H1 (cell line): ENCODE results near the gene RALGAPA2. TPM values are rescaled to one million over a fixed set of nuclear protein-coding genes. Genes with fewer than 3 reads are reported as not detected.

Source experiments
- ATF2 ChIP-seq: IDR thresholded peaks from 2 replicates; pipeline ENCODE4 v1.6.1; 2012; ENCODE audit warnings: low read length, inconsistent platforms
- CHD7 ChIP-seq: fragments of 300-600 bp; sonication (generic); IDR thresholded peaks from 2 replicates; pipeline ENCODE4 v1.7.1; 2012; ENCODE audit warnings: low read length, moderate library complexity, mild to moderate bottlenecking, inconsistent platforms; ENCODE audit not compliant: insufficient replicate concordance
- E2F6 ChIP-seq: IDR thresholded peaks from 2 replicates; pipeline ENCODE4 v1.6.1; 2012; ENCODE audit warnings: inconsistent platforms
- KDM1A ChIP-seq: fragments of 200-600, 300-600 bp; sonication (generic); IDR thresholded peaks from 2 replicates; pipeline ENCODE4 v1.7.1; 2016; ENCODE audit warnings: mild to moderate bottlenecking, low read length, borderline replicate concordance
- NRF1 ChIP-seq: IDR thresholded peaks from 2 replicates; pipeline ENCODE4 v1.6.1; 2011; ENCODE audit warnings: mild to moderate bottlenecking, low read depth, low read length, improper control_type of control experiment
- TAF7 ChIP-seq: optimal IDR thresholded peaks from 2 replicates; pipeline ENCODE3; 2011; ENCODE audit warnings: low read depth, mild to moderate bottlenecking, inconsistent platforms, low read length, moderate library complexity, borderline replicate concordance
- TBP ChIP-seq: IDR thresholded peaks from 2 replicates; pipeline ENCODE4 v1.6.1; 2011; ENCODE audit warnings: low read depth, low read length, improper control_type of control experiment
- polyA plus RNA-seq, 7 experiments: library from polyadenylated mRNA; depleted of rRNA in 3 of 7; stranded (reverse) in 5 of 7; unstranded in 2 of 7; fragments of >200 nt in 5 of 7; fragments of 200-250 nt in 2 of 7; gene quantifications; 1 replicate in 5 of 7; 2 replicates in 1 of 7; 4 replicates in 1 of 7; pipeline versions ENCODE4 v1.2.1 to v1.2.3, GENCODE V29; 2011 to 2013; ENCODE audit warnings: missing spikeins in 2 of 7, mixed read lengths in 2 of 7
- total RNA-seq: library from RNA; stranded (reverse); fragmentation: NEBNext Ultra II Directional; extraction: Animal tissue kit (Norgen Biotek cat#: 25700); gene quantifications from 2 replicates; pipeline ENCODE4 v1.2.1, GENCODE V29; 2021

Gene RALGAPA2
- total and polyA plus RNA-seq, 2 of the 8 experiments (the other 6 are each of a cell fraction or from before 2014, with no cell fraction given): 5.1 to 25.5 TPM

GRCh38 chr20:20410678-20411077 is 301.8 kb downstream of the RALGAPA2 start (continued):
- TF ChIP-seq KDM1A: no peak
- peak; percentile 42 for TF ChIP-seq NRF1
- no peak for TF ChIP-seq TAF7
- TF ChIP-seq TBP: no peak
- peak; percentile 45; the same call in 1 of the 2 replicates for TF ChIP-seq E2F6
- TF ChIP-seq CHD7: no peak
- TF ChIP-seq ATF2: no peak
